H1 (cell line): ENCODE data around the gene HEPHL1. TPM values are rescaled to one million over a fixed set of nuclear protein-coding genes. Genes with fewer than 3 reads are reported as not detected.

Source experiments
- CTCF ChIA-PET: fragments of 300-600 bp; sonication (Branson Sonifier 250); formaldehyde crosslinking; loops from one replicate; lab custom pipeline; 2021; ENCODE audit not compliant: partially characterized antibody; lab: Charles Lee
- POLR2A ChIA-PET: fragments of 300-600 bp; sonication (Branson Sonifier 250); formaldehyde crosslinking; loops from one replicate; lab custom pipeline; 2021; ENCODE audit warnings: inconsistent platforms; ENCODE audit not compliant: partially characterized antibody; lab: Charles Lee
- DNase-seq, 2 experiments: peaks; one replicate each; pipeline versions ENCODE4 v3.0.0 to v3.0.0-alpha.2; 2010 to 2022; ENCODE audit warnings: low spot score in 2 of 2, low read depth in 1 of 2, mixed read lengths in 1 of 2
- FAIRE-seq: peaks from 2 replicates; lab custom pipeline; 2011; peaks lifted over from hg19 to GRCh38; lab: Jason Lieb, UNC
- H2AFZ ChIP-seq: 2 replicates; pipeline ENCODE4 v1.8.1; 2012; ENCODE audit warnings: low read length, inconsistent platforms
- H2AK5ac ChIP-seq: 2 replicates; pipeline ENCODE4 v1.6.1; 2013; ENCODE audit warnings: low read depth, low read length
- H2BK120ac ChIP-seq: replicated peaks from 2 replicates; pipeline ENCODE3; 2013; ENCODE audit warnings: low read depth, low read length, inconsistent platforms
- H2BK12ac ChIP-seq: 2 replicates; pipeline ENCODE4 v1.6.1; 2013; ENCODE audit warnings: low read depth, low read length
- H2BK15ac ChIP-seq: 2 replicates; pipeline ENCODE4 v1.6.1; 2013; ENCODE audit warnings: low read length
- H2BK20ac ChIP-seq: 2 replicates; pipeline ENCODE4 v1.6.1; 2013; ENCODE audit warnings: low read length
- H2BK5ac ChIP-seq: 2 replicates; pipeline ENCODE4 v1.6.1; 2013; ENCODE audit warnings: low read depth, low read length
- H3K14ac ChIP-seq: 2 replicates; pipeline ENCODE4 v1.6.1; 2013; ENCODE audit warnings: inconsistent platforms; ENCODE audit not compliant: insufficient read length
- H3K18ac ChIP-seq: 2 replicates; pipeline ENCODE4 v1.6.1; 2013; ENCODE audit warnings: low read length; ENCODE audit errors: extremely low read depth
- H3K23ac ChIP-seq: 2 replicates; pipeline ENCODE4 v1.6.1; 2013; ENCODE audit warnings: inconsistent platforms; ENCODE audit not compliant: insufficient read length
- H3K23me2 ChIP-seq: 2 replicates; pipeline ENCODE4 v1.6.1; 2013; ENCODE audit warnings: low read depth, low read length
- H3K27ac ChIP-seq: 2 replicates; pipeline ENCODE4 v1.6.1; 2011; ENCODE audit warnings: low read depth, low read length, inconsistent platforms
- H3K27me3 ChIP-seq, 4 experiments: replicated peaks in 1 of 4; 1 replicate in 1 of 4; 2 replicates in 3 of 4; pipeline versions ENCODE4 v1.6.1 to v1.8.1; 2011 to 2013; ENCODE audit warnings: low read length in 3 of 4, mild to moderate bottlenecking in 3 of 4, inconsistent platforms in 2 of 4, mixed read lengths in 2 of 4, moderate library complexity in 1 of 4; ENCODE audit not compliant: control insufficient read depth in 3 of 4, insufficient read depth in 3 of 4; ENCODE audit errors: extremely low read depth in 1 of 4
- H3K36me3 ChIP-seq, 4 experiments: 2 replicates each; pipeline versions ENCODE4 v1.6.1 to v1.8.1; 2011 to 2013; ENCODE audit warnings: mild to moderate bottlenecking in 4 of 4, low read length in 3 of 4, moderate library complexity in 2 of 4, control low read depth in 1 of 4, inconsistent platforms in 1 of 4; ENCODE audit not compliant: insufficient read depth in 4 of 4, control insufficient read depth in 2 of 4
- H3K4ac ChIP-seq: replicated peaks from 2 replicates; pipeline ENCODE3; 2013; ENCODE audit warnings: low read length, low read depth, mixed read lengths, inconsistent platforms; ENCODE audit not compliant: insufficient read length
- H3K4me1 ChIP-seq, 4 experiments: replicated peaks in 1 of 4; 1 replicate in 1 of 4; 2 replicates in 3 of 4; pipeline versions ENCODE4 v1.6.1 to v1.8.1; 2011 to 2013; ENCODE audit warnings: low read length in 3 of 4, inconsistent platforms in 2 of 4, mixed read lengths in 1 of 4; ENCODE audit not compliant: insufficient read depth in 4 of 4, control insufficient read depth in 3 of 4
- H3K4me2 ChIP-seq, 2 experiments: 2 replicates each; pipeline versions ENCODE4 v1.6.1 to v1.8.1; 2011 to 2013; ENCODE audit warnings: low read depth in 2 of 2, low read length in 2 of 2, control low read depth in 1 of 2, inconsistent platforms in 1 of 2, mild to moderate bottlenecking in 1 of 2; ENCODE audit not compliant: insufficient read depth in 1 of 2
- H3K4me3 ChIP-seq, 4 experiments: fragments of 200-600, 300-600 bp in 1 of 4; sonication (generic), shearing (Covaris generic), sonication (Bioruptor Twin) in 1 of 4; 2 replicates each; pipeline versions ENCODE4 v1.5.1 to v1.8.1; 2011 to 2016; ENCODE audit warnings: low read length in 4 of 4, low read depth in 3 of 4, control low read depth in 2 of 4, inconsistent platforms in 2 of 4, mild to moderate bottlenecking in 2 of 4, mixed read lengths in 1 of 4, moderate library complexity in 1 of 4; ENCODE audit not compliant: insufficient read depth in 2 of 4; ENCODE audit errors: extremely low read depth in 1 of 4
- H3K56ac ChIP-seq: replicated peaks from 2 replicates; pipeline ENCODE3; 2013; ENCODE audit warnings: low read depth, mild to moderate bottlenecking, mixed read lengths, low read length, inconsistent platforms; ENCODE audit not compliant: insufficient read length
- H3K79me1 ChIP-seq: 2 replicates; pipeline ENCODE4 v1.6.1; 2013; ENCODE audit warnings: low read depth, low read length, control low read depth
- H3K79me2 ChIP-seq, 2 experiments: 2 replicates each; pipeline versions ENCODE4 v1.6.1 to v1.8.1; 2012 to 2013; ENCODE audit warnings: low read length in 2 of 2, mild to moderate bottlenecking in 2 of 2, inconsistent platforms in 1 of 2; ENCODE audit not compliant: insufficient read depth in 2 of 2, control insufficient read depth in 1 of 2
- H3K9ac ChIP-seq, 4 experiments: replicated peaks in 1 of 4; 1 replicate in 1 of 4; 2 replicates in 3 of 4; pipeline versions ENCODE4 v1.6.1 to v1.8.1; 2011 to 2013; ENCODE audit warnings: low read depth in 3 of 4, low read length in 3 of 4, control low read depth in 2 of 4, mild to moderate bottlenecking in 2 of 4, moderate library complexity in 2 of 4, inconsistent platforms in 1 of 4; ENCODE audit errors: extremely low read depth in 1 of 4
- H3K9me3 ChIP-seq, 2 experiments: 2 replicates each; pipeline versions ENCODE4 v1.6.1 to v1.8.1; 2012 to 2013; ENCODE audit warnings: mild to moderate bottlenecking in 2 of 2, moderate library complexity in 2 of 2, control low read depth in 1 of 2, inconsistent platforms in 1 of 2, low read depth in 1 of 2, low read length in 1 of 2, mixed read lengths in 1 of 2; ENCODE audit not compliant: insufficient read depth in 2 of 2
- H4K20me1 ChIP-seq, 2 experiments: replicated peaks in 1 of 2; 2 replicates each; pipeline versions ENCODE3 to v1.8.1; 2011 to 2013; ENCODE audit warnings: inconsistent platforms in 2 of 2, low read length in 2 of 2, mild to moderate bottlenecking in 1 of 2; ENCODE audit not compliant: insufficient read depth in 2 of 2, control insufficient read depth in 1 of 2
- H4K5ac ChIP-seq: 2 replicates; pipeline ENCODE4 v1.6.1; 2013; ENCODE audit warnings: low read length, low read depth, mixed read lengths, inconsistent platforms; ENCODE audit not compliant: insufficient read length
- H4K8ac ChIP-seq: 2 replicates; pipeline ENCODE4 v1.8.0; 2013; ENCODE audit warnings: mild to moderate bottlenecking, moderate library complexity, low read length, inconsistent platforms; ENCODE audit not compliant: insufficient read depth; ENCODE audit errors: extremely low read depth
- H4K91ac ChIP-seq: replicated peaks from 2 replicates; pipeline ENCODE3; 2013; ENCODE audit warnings: low read length, mixed read lengths, inconsistent platforms; ENCODE audit not compliant: insufficient read length
- CREB1 ChIP-seq: IDR thresholded peaks from 2 replicates; pipeline ENCODE4 v1.6.1; 2012; ENCODE audit warnings: inconsistent platforms
- CTBP2 ChIP-seq: IDR thresholded peaks from 2 replicates; pipeline ENCODE4 v1.7.0; 2011; ENCODE audit warnings: borderline replicate concordance, mild to moderate bottlenecking, moderate library complexity, mixed read lengths, low read length; ENCODE audit not compliant: insufficient read depth, insufficient read length
- FOSL1 ChIP-seq: IDR thresholded peaks from 2 replicates; pipeline ENCODE4 v1.6.1; 2011; ENCODE audit warnings: mild to moderate bottlenecking, low read depth, low read length, moderate library complexity; ENCODE audit not compliant: insufficient read depth
- KDM1A ChIP-seq: fragments of 200-600, 300-600 bp; sonication (generic); IDR thresholded peaks from 2 replicates; pipeline ENCODE4 v1.7.1; 2016; ENCODE audit warnings: mild to moderate bottlenecking, low read length, borderline replicate concordance
- MAFK ChIP-seq: IDR thresholded peaks from 2 replicates; pipeline ENCODE4 v1.6.1; 2012; ENCODE audit warnings: low read depth, mild to moderate bottlenecking, improper control_type of control experiment, low read length
- NRF1 ChIP-seq: IDR thresholded peaks from 2 replicates; pipeline ENCODE4 v1.6.1; 2011; ENCODE audit warnings: mild to moderate bottlenecking, low read depth, low read length, improper control_type of control experiment
- TAF1 ChIP-seq: IDR thresholded peaks from 2 replicates; pipeline ENCODE4 v1.6.1; 2011; ENCODE audit warnings: mild to moderate bottlenecking, low read depth, low read length
- polyA plus RNA-seq, 7 experiments: library from polyadenylated mRNA; depleted of rRNA in 3 of 7; stranded (reverse) in 5 of 7; unstranded in 2 of 7; fragments of >200 nt in 5 of 7; fragments of 200-250 nt in 2 of 7; gene quantifications; 1 replicate in 5 of 7; 2 replicates in 1 of 7; 4 replicates in 1 of 7; pipeline versions ENCODE4 v1.2.1 to v1.2.3, GENCODE V29; 2011 to 2013; ENCODE audit warnings: missing spikeins in 2 of 7, mixed read lengths in 2 of 7
- total RNA-seq: library from RNA; stranded (reverse); fragmentation: NEBNext Ultra II Directional; extraction: Animal tissue kit (Norgen Biotek cat#: 25700); gene quantifications from 2 replicates; pipeline ENCODE4 v1.2.1, GENCODE V29; 2021
- TF ChIP-seq, protein P1 (sequence below): IDR thresholded peaks from 2 replicates; pipeline ENCODE4 v1.6.1; 2012; ENCODE audit warnings: low read length, inconsistent platforms

The HEPHL1 gene
- total and polyA plus RNA-seq, 2 of the 8 experiments (the other 6 are each of a cell fraction or from before 2014, with no cell fraction given), result 0.09 to 0.11 TPM

DNA sequence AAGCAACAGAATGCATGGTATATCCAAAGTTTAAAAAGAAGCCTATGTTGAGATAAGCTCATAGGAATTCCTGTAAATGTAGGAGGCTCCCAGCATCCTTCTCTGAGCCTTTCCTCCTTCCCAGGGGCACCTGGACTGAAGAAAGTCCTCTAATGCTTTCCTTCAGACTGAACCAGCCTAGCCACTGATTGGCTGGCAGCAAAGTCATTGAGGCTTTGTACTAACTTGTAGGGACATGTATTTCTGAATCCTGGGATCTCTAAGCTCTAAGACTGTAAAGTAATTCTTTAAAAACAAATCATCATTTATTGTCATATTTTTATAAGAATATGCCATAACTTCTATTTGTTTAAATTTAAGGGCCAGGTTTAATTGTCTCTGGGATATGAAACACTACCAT, 83.6 kb downstream of the HEPHL1 start:
- DNase-seq (no peak), FAIRE-seq (no peak)
- H3K4me3 ChIP-seq, result no peak overlapping the region
- ChIA-PET CTCF (interaction anchor here (1.6 to 2.4 kb wide), 3 partner anchors 15 to 183 kb away, joined by 4 to 6 read pairs (median 5); partner anchors contain the start of gene PANX1), POLR2A (interaction anchor here (1.1 kb wide), 1 partner anchor 21 kb away, joined by 3 read pairs; no protein-coding TSS in a partner anchor)
- H2BK20ac ChIP-seq, result no peak overlapping the region
- no peak overlapping the region for H2BK5ac ChIP-seq
- no peak overlapping the region for H3K4me2 ChIP-seq
- no peak overlapping the region for H4K8ac ChIP-seq
- no peaks in the 10 kb centered on the region for H4K20me1 ChIP-seq
- no peak overlapping the region for H2BK120ac ChIP-seq
- H2AK5ac ChIP-seq, result no peak overlapping the region
- no peaks in the 10 kb centered on the region for H3K79me1 ChIP-seq
- no peak overlapping the region for H3K14ac ChIP-seq
- no peaks in the 10 kb centered on the region for H3K23me2 ChIP-seq
- peaks cover 7 to 10% of the 10 kb centered on the region in 2 experiments for H3K9me3 ChIP-seq
- peaks cover 0 to 3% (median 0%) of the 10 kb centered on the region in 4 experiments; a peak in 2 of 7 replicates for H3K4me1 ChIP-seq
- H3K36me3 ChIP-seq, result peaks cover 0 to 2% (median 0%) of the 10 kb centered on the region in 4 experiments; a peak in 1 of 8 replicates
- H4K91ac ChIP-seq, result no peak overlapping the region
- no peak overlapping the region for H3K9ac ChIP-seq
- H4K5ac ChIP-seq, result no peak overlapping the region
- H3K18ac ChIP-seq, result no peak overlapping the region
- H3K56ac ChIP-seq, result no peak overlapping the region
- no peaks in the 10 kb centered on the region for H3K79me2 ChIP-seq
- no peak overlapping the region for H3K27ac ChIP-seq
- H2BK15ac ChIP-seq, result no peak overlapping the region
- no peak overlapping the region for H3K23ac ChIP-seq
- H2BK12ac ChIP-seq, result no peak overlapping the region
- H2AFZ ChIP-seq, result no peak overlapping the region
- H3K27me3 ChIP-seq, result no peaks in the 10 kb centered on the region
- no peak overlapping the region for H3K4ac ChIP-seq
- TF ChIP-seq NRF1 (no peak), FOSL1 (no peak), MAFK (no peak), CTBP2 (no peak), KDM1A (no peak), CREB1 (no peak), TAF1 (no peak)
- TF ChIP-seq, protein P1, sequence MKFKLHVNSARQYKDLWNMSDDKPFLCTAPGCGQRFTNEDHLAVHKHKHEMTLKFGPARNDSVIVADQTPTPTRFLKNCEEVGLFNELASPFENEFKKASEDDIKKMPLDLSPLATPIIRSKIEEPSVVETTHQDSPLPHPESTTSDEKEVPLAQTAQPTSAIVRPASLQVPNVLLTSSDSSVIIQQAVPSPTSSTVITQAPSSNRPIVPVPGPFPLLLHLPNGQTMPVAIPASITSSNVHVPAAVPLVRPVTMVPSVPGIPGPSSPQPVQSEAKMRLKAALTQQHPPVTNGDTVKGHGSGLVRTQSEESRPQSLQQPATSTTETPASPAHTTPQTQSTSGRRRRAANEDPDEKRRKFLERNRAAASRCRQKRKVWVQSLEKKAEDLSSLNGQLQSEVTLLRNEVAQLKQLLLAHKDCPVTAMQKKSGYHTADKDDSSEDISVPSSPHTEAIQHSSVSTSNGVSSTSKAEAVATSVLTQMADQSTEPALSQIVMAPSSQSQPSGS, result no peak
